GM12892 (cell line): Measurements from ENCODE around the gene TMEM80.

ENCODE experiments used
- POLR2A ChIP-seq: IDR thresholded peaks from 2 replicates; pipeline ENCODE4 v1.6.1; 2011; ENCODE audit warnings: low read depth, low read length, control low read depth
- POLR2AphosphoS5 ChIP-seq: IDR thresholded peaks from 2 replicates; pipeline ENCODE4 v1.6.1; 2011; ENCODE audit warnings: low read depth, low read length, control low read depth
- TAF1 ChIP-seq: IDR thresholded peaks from 2 replicates; pipeline ENCODE4 v1.6.1; 2011; ENCODE audit warnings: low read depth, mild to moderate bottlenecking, control low read depth, low read length, borderline replicate concordance

DNA sequence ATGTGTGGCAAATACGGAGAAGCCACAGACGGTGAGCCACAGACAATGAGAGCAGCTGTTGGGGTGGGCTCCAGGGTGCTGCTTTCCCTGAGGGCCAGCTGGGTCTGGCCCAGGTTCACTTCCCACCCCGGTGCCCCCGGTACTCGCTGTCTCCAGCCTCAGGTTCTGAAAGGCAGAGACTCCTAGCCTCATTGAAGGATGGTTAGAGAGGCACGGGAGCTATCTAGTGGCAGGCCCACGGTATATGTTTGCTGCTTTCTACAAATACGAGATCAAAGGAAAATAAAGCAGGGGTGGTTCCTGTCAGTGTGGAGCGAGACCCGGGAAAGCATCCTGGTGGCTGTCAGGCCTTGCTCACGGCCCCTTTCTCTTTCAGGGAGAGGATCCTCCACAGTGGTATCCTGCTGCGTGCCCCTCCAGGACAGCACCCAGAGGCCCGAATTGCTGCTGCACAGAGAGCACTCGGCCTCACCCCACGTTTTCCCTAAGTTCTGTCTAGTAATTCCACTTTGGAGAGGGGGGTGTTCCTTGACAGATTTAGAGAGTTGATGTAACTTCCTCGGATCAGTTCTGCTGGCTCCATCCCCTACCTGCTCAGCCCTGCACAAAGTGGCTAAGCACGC, 3.0 kb downstream of the TMEM80 start:
- no peak for TF ChIP-seq TAF1
- no peak for TF ChIP-seq POLR2AphosphoS5
- TF ChIP-seq POLR2A, result no peak
